ENCODE data around the gene ADAD2. TPM values are rescaled to one million over a fixed set of nuclear protein-coding genes. Genes with fewer than 3 reads are reported as not detected.

ADAD2 gene
- total RNA-seq, 4 donors from 2014 or later, result 0.19 to 4.3 (median 1.6) TPM; not detected in 1

DNA sequence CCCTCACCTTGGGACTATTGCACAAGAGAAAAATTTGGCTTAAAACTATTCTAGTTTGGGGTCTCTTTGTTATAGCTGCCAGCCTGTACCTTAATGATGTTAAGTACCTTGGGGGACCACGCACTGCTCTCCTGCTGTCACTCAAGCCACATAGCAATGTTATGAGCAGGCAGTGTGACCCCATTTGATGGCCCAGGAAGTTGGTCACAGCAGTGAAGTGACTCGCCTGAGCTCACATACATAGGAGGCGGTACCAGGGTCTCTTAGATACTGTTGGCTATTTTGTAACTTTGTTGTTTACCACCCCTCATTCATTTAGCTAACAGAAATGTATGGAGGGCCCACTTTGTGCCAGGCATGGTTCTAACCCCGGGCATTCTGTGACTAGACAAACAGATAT, 32.5 kb downstream of the ADAD2 start:
- DNase-seq (ENCODE audit: low spot score) (no peak), ATAC-seq (ENCODE audit: low FRiP score) (no peak)
- TF ChIP-seq, protein P1, sequence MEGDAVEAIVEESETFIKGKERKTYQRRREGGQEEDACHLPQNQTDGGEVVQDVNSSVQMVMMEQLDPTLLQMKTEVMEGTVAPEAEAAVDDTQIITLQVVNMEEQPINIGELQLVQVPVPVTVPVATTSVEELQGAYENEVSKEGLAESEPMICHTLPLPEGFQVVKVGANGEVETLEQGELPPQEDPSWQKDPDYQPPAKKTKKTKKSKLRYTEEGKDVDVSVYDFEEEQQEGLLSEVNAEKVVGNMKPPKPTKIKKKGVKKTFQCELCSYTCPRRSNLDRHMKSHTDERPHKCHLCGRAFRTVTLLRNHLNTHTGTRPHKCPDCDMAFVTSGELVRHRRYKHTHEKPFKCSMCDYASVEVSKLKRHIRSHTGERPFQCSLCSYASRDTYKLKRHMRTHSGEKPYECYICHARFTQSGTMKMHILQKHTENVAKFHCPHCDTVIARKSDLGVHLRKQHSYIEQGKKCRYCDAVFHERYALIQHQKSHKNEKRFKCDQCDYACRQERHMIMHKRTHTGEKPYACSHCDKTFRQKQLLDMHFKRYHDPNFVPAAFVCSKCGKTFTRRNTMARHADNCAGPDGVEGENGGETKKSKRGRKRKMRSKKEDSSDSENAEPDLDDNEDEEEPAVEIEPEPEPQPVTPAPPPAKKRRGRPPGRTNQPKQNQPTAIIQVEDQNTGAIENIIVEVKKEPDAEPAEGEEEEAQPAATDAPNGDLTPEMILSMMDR (IDR thresholded peaks at IDR 0.05), result no peak

DNA sequence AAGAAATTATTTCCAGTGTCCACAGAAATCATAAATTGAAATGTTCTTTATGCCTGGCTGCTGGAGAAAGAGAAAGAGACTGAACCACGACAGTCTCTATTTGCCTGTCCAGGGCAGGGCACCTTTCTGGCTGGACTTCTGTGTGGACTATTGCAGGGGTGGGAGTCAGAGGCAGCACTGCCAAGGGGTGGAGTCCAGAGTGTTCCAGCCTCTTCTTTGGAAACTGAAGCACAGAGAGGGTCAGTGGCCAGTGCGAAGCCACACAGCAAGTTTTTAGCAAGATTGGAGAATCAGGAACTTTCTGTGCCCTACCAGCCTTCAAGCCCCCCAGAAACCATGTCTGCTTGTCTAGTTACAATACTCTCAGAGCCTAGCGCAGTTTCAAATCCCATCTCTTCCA, 33.6 kb downstream of the ADAD2 start:
- TF ChIP-seq, protein P1 (IDR thresholded peaks at IDR 0.05), result no peak
- no peak for DNase-seq (ENCODE audit: low spot score)
- ATAC-seq (ENCODE audit: low FRiP score), result no peak

DNA sequence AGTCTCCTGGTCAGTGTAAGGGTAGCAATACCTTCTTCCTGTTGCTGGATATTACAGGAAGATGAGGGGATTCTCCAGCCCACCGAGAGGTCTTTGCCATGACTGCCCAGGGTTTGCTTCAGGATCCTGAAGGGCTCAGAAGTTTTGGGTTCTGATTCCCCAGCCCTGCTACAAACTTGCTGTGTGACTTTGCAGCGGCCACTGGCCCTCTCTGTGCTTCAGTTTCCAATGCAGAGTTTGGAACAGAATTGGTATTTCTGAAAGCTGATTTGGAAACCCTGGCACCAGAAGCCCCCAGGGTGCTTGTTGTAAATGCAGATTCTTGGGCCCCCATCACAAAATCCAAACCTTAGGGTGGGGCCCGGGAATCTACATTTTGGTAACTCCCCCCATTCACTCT, 34.2 kb downstream of the ADAD2 start:
- TF ChIP-seq, protein P1 (IDR thresholded peaks at IDR 0.05), result no peak
- ATAC-seq (ENCODE audit: low FRiP score), result no peak
- no peak for DNase-seq (ENCODE audit: low spot score)

DNA sequence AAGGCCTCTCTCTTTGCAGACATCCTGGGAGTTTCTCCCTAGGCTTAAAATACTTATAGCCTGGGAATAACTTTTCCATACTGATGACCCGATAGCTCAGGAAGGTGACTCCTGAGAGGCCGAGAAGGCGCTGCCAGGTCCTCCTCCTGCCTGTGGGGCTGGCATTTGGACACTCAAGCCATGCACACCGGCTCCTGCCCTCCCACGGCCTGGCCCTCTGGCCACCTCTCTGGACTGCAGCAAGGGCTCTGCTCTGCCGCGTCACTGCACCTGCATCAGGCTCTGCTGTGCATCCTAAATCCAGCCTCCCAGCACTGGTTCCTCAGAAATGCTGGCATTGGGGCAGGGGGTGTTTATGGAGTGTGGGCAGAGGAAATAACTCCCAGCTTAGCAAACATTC, 34.6 kb downstream of the ADAD2 start:
- DNase-seq (ENCODE audit: low spot score) (no peak), ATAC-seq (ENCODE audit: low FRiP score) (no peak)
- TF ChIP-seq, protein P1 (IDR thresholded peaks at IDR 0.05), result no peak

DNA sequence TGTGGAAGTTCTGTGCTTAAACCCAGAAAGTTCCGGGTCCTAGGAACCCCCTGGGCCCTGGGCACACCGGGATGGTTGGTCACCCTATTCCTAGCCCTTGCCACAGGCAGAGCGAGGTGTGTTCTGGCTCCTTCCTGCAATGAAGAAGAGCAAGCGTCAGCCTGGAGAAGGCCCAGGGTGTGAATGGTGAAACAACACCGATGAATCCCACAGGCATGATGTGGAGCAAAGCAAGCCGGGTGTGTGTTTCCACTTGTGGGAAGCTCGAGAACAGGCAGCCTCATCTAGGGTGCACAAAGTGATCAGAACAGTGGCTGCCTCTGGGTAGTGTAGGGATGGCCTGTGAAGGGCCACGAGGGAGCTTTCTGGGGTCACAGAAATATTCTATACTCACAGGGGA, 35.1 kb downstream of the ADAD2 start:
- DNase-seq (ENCODE audit: low spot score), result no peak
- TF ChIP-seq, protein P1 (IDR thresholded peaks at IDR 0.05), result no peak
- ATAC-seq (ENCODE audit: low FRiP score), result no peak

DNA sequence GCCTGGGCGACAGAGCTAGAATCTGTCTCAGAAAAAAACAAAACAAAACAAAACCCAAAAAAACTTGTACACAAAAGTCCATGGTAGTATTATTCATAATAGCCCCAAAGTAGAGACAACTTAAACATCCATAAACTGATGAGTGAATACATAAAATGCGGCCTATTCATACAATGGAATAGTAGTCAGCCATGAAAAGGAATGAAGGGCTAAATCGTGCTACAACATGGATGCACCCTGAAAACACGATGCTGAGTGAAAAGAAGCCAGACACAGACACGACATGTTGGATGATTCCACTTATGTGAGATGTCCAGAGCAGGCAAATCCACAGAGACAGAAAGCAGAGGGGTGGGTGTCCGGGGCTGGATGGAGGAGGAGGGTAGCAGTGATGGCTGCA, 36.6 kb downstream of the ADAD2 start:
- DNase-seq (ENCODE audit: low spot score), result no peak
- ATAC-seq (ENCODE audit: low FRiP score), result no peak
- TF ChIP-seq, protein P1 (IDR thresholded peaks at IDR 0.05), result no peak

DNA sequence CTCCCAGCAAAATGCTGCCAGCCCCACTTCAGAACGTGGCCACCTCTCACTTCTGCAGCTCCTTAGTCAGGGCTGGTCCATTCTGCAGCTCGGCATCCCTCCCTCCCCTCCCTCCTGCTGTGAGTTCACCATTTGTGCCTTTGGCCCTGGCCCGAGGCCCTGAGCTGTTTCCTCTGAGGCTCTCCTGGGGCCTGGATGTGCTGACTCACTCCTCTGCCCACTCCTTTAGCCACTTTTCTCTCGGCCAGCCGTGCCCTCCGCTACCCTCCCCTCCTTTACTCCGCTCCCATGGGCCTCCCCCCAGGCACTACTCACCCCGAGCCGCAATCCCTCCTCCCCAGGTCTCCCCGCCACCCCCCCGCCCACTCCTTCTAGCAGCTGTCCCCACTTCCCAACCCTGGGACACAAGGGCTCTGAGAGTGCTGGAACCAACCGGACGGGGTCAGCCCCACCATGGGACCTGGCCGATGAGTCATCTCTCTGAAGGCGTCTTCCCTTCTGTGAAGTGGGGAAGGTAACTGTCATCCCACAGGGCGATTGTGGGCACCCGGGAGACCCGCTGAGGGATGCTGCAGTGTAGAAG, 37.4 kb downstream of the ADAD2 start:
- peak; percentile 35 for DNase-seq (ENCODE audit: low spot score)
- TF ChIP-seq, protein P1 (IDR thresholded peaks at IDR 0.05), result no peak
- ATAC-seq (ENCODE audit: low FRiP score), result peak; percentile 88

Measured in omental fat pad (tissue), 4 donors.